ENCODE results near the gene SPATA6L. TPM values are rescaled to one million over a fixed set of nuclear protein-coding genes. Genes with fewer than 3 reads are reported as not detected.
A peak's percentile ranks its signal among the peaks of the same experiment; 100 is the strongest.

The SPATA6L gene
- total RNA-seq, 1 experiment from 2014 or later, result 2.4 TPM

DNA sequence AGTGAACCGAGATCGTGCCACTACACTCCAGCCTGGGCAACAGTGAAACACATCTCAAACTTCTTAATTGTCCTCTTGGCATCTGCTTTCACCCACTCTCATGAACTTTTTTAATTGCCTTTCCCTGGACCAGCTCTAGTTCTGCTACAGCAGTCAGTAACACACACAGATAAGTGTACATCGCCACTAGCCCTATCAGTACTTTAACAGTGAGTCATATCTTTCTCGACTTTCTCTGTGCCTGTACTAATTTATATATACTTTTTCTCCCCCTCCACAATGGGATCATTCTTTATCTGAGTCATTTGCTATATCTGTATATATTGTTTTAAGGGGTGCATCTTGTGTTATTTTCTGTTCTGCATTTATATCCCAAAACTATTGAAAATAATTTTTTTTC is 19.8 kb upstream of the SPATA6L start:
- Histone ChIP-seq H3K27me3 (replicated peaks; ENCODE audit: control insufficient read depth, insufficient read depth, low read length) (no peaks in the 10 kb centered on the region), H3K36me3 (ENCODE audit: control insufficient read depth, insufficient read depth, low read length) (0 out of 2 replicates have a peak, but pooled peaks cover 1% of the 10 kb centered on the region), H3K4me3 (ENCODE audit: low read depth, low read length) (no peak overlapping the region), H3K9me3 (no peaks in the 10 kb centered on the region), H3K4me1 (no peaks in the 10 kb centered on the region)
- H3K27ac Mint-ChIP-seq (ENCODE audit: unreplicated experiment), result no peak overlapping the region
- no TSS peak for BruUV-seq (replicated peaks)
- CTCF ChIA-PET, result no interaction called here
- intact Hi-C loops (cut with micrococcal nuclease; ENCODE audit: unreplicated experiment), result no loop called here
- H3K9me3 Mint-ChIP-seq (ENCODE audit: unreplicated experiment), result no peaks in the 10 kb centered on the region
- H3K4me3 Mint-ChIP-seq (ENCODE audit: unreplicated experiment), result no peak overlapping the region
- no peaks in the 10 kb centered on the region for H3K27me3 Mint-ChIP-seq (ENCODE audit: insufficient read depth, unreplicated experiment)
- no peaks in the 10 kb centered on the region for H3K4me1 Mint-ChIP-seq (ENCODE audit: low read depth, unreplicated experiment)
- TF ChIP-seq, protein P1, sequence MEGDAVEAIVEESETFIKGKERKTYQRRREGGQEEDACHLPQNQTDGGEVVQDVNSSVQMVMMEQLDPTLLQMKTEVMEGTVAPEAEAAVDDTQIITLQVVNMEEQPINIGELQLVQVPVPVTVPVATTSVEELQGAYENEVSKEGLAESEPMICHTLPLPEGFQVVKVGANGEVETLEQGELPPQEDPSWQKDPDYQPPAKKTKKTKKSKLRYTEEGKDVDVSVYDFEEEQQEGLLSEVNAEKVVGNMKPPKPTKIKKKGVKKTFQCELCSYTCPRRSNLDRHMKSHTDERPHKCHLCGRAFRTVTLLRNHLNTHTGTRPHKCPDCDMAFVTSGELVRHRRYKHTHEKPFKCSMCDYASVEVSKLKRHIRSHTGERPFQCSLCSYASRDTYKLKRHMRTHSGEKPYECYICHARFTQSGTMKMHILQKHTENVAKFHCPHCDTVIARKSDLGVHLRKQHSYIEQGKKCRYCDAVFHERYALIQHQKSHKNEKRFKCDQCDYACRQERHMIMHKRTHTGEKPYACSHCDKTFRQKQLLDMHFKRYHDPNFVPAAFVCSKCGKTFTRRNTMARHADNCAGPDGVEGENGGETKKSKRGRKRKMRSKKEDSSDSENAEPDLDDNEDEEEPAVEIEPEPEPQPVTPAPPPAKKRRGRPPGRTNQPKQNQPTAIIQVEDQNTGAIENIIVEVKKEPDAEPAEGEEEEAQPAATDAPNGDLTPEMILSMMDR (IDR thresholded peaks at IDR 0.05; ENCODE audit: insufficient read depth in 1 of 2, low read depth in 1 of 2, low read length in 1 of 2, severe bottlenecking in 1 of 2, unreplicated experiment in 1 of 2), result no peak
- DNase-seq, result no peak
- POLR2A ChIA-PET, result no interaction called here
- H3K36me3 Mint-ChIP-seq (ENCODE audit: insufficient read depth, unreplicated experiment), result no peaks in the 10 kb centered on the region

DNA sequence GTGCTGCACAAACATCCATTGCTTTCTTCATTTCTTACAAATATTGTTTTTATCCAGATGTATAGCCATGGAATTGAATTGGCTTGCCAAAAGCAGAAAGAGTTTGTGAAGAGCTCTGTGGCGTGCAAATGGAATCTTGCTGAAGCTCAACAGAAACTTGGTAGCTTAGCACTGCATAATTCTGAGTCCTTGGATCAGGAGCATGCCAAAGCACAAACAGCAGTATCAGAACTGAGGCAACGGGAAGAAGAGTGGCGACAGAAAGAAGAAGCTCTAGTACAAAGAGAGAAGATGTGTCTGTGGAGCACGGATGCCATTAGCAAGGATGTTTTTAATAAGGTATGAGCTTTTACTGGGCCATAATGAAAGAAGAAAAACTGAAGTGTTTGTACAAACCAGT is 18.5 kb upstream of the SPATA6L start:
- Mint-ChIP-seq H3K27ac (ENCODE audit: unreplicated experiment) (no peak overlapping the region), H3K9me3 (ENCODE audit: unreplicated experiment) (no peaks in the 10 kb centered on the region), H3K4me1 (ENCODE audit: low read depth, unreplicated experiment) (no peaks in the 10 kb centered on the region), H3K4me3 (ENCODE audit: unreplicated experiment) (no peak overlapping the region), H3K36me3 (ENCODE audit: insufficient read depth, unreplicated experiment) (no peaks in the 10 kb centered on the region), H3K27me3 (ENCODE audit: insufficient read depth, unreplicated experiment) (no peaks in the 10 kb centered on the region)
- Histone ChIP-seq H3K36me3 (ENCODE audit: control insufficient read depth, insufficient read depth, low read length) (0 out of 2 replicates have a peak, but pooled peaks cover 1% of the 10 kb centered on the region), H3K9me3 (no peaks in the 10 kb centered on the region), H3K4me3 (ENCODE audit: low read depth, low read length) (no peak overlapping the region), H3K4me1 (no peaks in the 10 kb centered on the region), H3K27me3 (replicated peaks; ENCODE audit: control insufficient read depth, insufficient read depth, low read length) (no peaks in the 10 kb centered on the region)
- no TSS peak for BruUV-seq (replicated peaks)
- intact Hi-C loops (cut with micrococcal nuclease; ENCODE audit: unreplicated experiment), result no loop called here
- DNase-seq, result no peak
- CTCF ChIA-PET, result no interaction called here
- POLR2A ChIA-PET, result no interaction called here
- TF ChIP-seq, protein P1 (IDR thresholded peaks at IDR 0.05; ENCODE audit: insufficient read depth in 1 of 2, low read depth in 1 of 2, low read length in 1 of 2, severe bottlenecking in 1 of 2, unreplicated experiment in 1 of 2), result no peak

DNA sequence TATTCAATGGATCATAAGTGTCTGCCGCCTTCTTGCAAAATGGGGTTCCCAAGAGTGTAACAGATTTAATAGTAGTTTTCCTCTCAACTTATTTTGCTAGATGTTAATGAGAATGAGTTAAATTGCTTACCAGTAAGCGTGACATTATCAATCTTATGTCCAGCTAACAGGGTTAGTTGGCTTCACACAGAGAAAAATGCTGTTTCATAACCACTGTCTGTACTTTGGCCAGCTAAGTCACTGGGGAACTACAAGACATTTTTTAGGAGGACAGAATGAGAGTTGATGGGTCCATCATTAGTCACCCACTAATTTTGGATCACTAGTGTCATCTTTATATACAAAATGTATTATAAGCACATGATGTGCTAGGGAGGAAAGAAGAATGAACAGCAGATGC is 14.5 kb upstream of the SPATA6L start:
- H3K27ac Mint-ChIP-seq (ENCODE audit: unreplicated experiment), result no peak overlapping the region
- intact Hi-C loops (cut with micrococcal nuclease; ENCODE audit: unreplicated experiment), result no loop called here
- POLR2A ChIA-PET, result no interaction called here
- H3K4me1 Mint-ChIP-seq (ENCODE audit: low read depth, unreplicated experiment), result no peaks in the 10 kb centered on the region
- no peaks in the 10 kb centered on the region for H3K36me3 ChIP-seq (ENCODE audit: control insufficient read depth, insufficient read depth, low read length)
- no peaks in the 10 kb centered on the region for H3K9me3 Mint-ChIP-seq (ENCODE audit: unreplicated experiment)
- BruUV-seq (replicated peaks), result no TSS peak
- peak overlapping the region; percentile 89 for H3K4me3 ChIP-seq (ENCODE audit: low read depth, low read length)
- TF ChIP-seq, protein P1 (IDR thresholded peaks at IDR 0.05; ENCODE audit: insufficient read depth in 1 of 2, low read depth in 1 of 2, low read length in 1 of 2, severe bottlenecking in 1 of 2, unreplicated experiment in 1 of 2), result no peak
- no peak overlapping the region for H3K4me3 Mint-ChIP-seq (ENCODE audit: unreplicated experiment)
- no peak for DNase-seq
- peaks cover 12% of the 10 kb centered on the region for H3K4me1 ChIP-seq
- no peaks in the 10 kb centered on the region for H3K9me3 ChIP-seq
- H3K36me3 Mint-ChIP-seq (ENCODE audit: insufficient read depth, unreplicated experiment), result no peaks in the 10 kb centered on the region
- no peaks in the 10 kb centered on the region for H3K27me3 Mint-ChIP-seq (ENCODE audit: insufficient read depth, unreplicated experiment)
- CTCF ChIA-PET, result no interaction called here
- no peaks in the 10 kb centered on the region for H3K27me3 ChIP-seq (replicated peaks; ENCODE audit: control insufficient read depth, insufficient read depth, low read length)

All from Caco-2 (cell line).